Keratinocyte (primary cell): ENCODE measurements around the gene MTRF1. TPM values are rescaled to one million over a fixed set of nuclear protein-coding genes. Genes with fewer than 3 reads are reported as not detected.

Experiments
- DNase-seq: peaks from one replicate; pipeline ENCODE4 v3.0.0-alpha.2; 2011; ENCODE audit warnings: low read depth, missing footprints, low spot score
- FAIRE-seq: peaks from 2 replicates; lab custom pipeline; 2011; peaks lifted over from hg19 to GRCh38; lab: Jason Lieb, UNC
- H2AFZ ChIP-seq: 2 replicates; pipeline ENCODE4 v1.6.0; 2012; ENCODE audit warnings: low read length, control low read depth, inconsistent platforms; ENCODE audit not compliant: control insufficient read depth
- H3K27ac ChIP-seq: 2 replicates; pipeline ENCODE4 v1.5.1; 2011; ENCODE audit warnings: low read length; ENCODE audit not compliant: control insufficient read depth, insufficient read depth
- H3K27me3 ChIP-seq: 3 replicates; pipeline ENCODE4 v1.6.0; 2011; ENCODE audit warnings: low read length; ENCODE audit not compliant: control insufficient read depth, insufficient read depth; ENCODE audit errors: extremely low read depth
- H3K36me3 ChIP-seq, 2 experiments: 2 replicates in 1 of 2; 3 replicates in 1 of 2; pipeline ENCODE4 v1.5.1; 2011; ENCODE audit warnings: low read length in 2 of 2, mild to moderate bottlenecking in 1 of 2; ENCODE audit not compliant: control insufficient read depth in 2 of 2, insufficient read depth in 2 of 2; ENCODE audit errors: extremely low read depth in 1 of 2
- H3K4me1 ChIP-seq: 3 replicates; pipeline ENCODE4 v1.5.1; 2011; ENCODE audit warnings: low read length; ENCODE audit not compliant: control insufficient read depth, insufficient read depth; ENCODE audit errors: extremely low read depth
- H3K4me2 ChIP-seq: 3 replicates; pipeline ENCODE4 v1.6.0; 2011; ENCODE audit warnings: low read depth, low read length; ENCODE audit not compliant: control insufficient read depth, insufficient read depth; ENCODE audit errors: extremely low read depth
- H3K4me3 ChIP-seq, 3 experiments: fragments of 200-600 bp in 1 of 3; sonication (generic) in 1 of 3; 2 replicates in 2 of 3; 3 replicates in 1 of 3; pipeline ENCODE4 v1.5.1; 2011 to 2016; ENCODE audit warnings: low read length in 3 of 3, mild to moderate bottlenecking in 3 of 3, control low read depth in 2 of 3, inconsistent platforms in 1 of 3, low read depth in 1 of 3, mixed read lengths in 1 of 3, mixed run types in 1 of 3, moderate library complexity in 1 of 3; ENCODE audit not compliant: control insufficient read depth in 2 of 3, insufficient read depth in 2 of 3; ENCODE audit errors: extremely low read depth in 1 of 3
- H3K79me2 ChIP-seq: 2 replicates; pipeline ENCODE4 v1.6.0; 2012; ENCODE audit warnings: low read length; ENCODE audit not compliant: control insufficient read depth, insufficient read depth
- H3K9ac ChIP-seq: 3 replicates; pipeline ENCODE4 v1.6.0; 2011; ENCODE audit warnings: low read length; ENCODE audit not compliant: control insufficient read depth, insufficient read depth; ENCODE audit errors: extremely low read depth
- H3K9me1 ChIP-seq: 3 replicates; pipeline ENCODE4 v1.6.0; 2011; ENCODE audit warnings: low read length; ENCODE audit not compliant: control insufficient read depth, insufficient read depth; ENCODE audit errors: extremely low read depth
- H3K9me3 ChIP-seq: 2 replicates; pipeline ENCODE4 v1.5.1; 2012; ENCODE audit warnings: low read depth, low read length; ENCODE audit not compliant: control insufficient read depth
- H4K20me1 ChIP-seq: 3 replicates; pipeline ENCODE4 v1.6.0; 2011; ENCODE audit warnings: low read length; ENCODE audit not compliant: control insufficient read depth, insufficient read depth; ENCODE audit errors: extremely low read depth
- EZH2 ChIP-seq: IDR thresholded peaks from one replicate; pipeline ENCODE4 v1.6.1; 2012; ENCODE audit warnings: inconsistent platforms, mild to moderate bottlenecking, low read length, moderate library complexity
- dilution Hi-C: fragments of 300-500 bp; cut with MboI; formaldehyde crosslinking; loops from one replicate; pipeline ENCODE4 v1.7.0; 2020; ENCODE audit warnings: low sequenced_read_pairs; ENCODE audit not compliant: extremely low pct_ligation_motif_present
- polyA plus RNA-seq, 5 experiments: library from polyadenylated mRNA; depleted of rRNA in 3 of 5; stranded (reverse) in 3 of 5; stranded (forward) in 1 of 5; unstranded in 1 of 5; fragments of >200 nt; gene quantifications; 1 replicate in 1 of 5; 2 replicates in 3 of 5; 3 replicates in 1 of 5; pipeline versions ENCODE4 v1.2.1 to v1.2.3, GENCODE V29; 2011 to 2012; ENCODE audit warnings: missing spikeins in 2 of 5, low read depth in 1 of 5, low replicate concordance in 1 of 5
- TF ChIP-seq, protein P1 (sequence below), 3 experiments: IDR thresholded peaks in 1 of 3; conservative IDR thresholded peaks in 1 of 3; optimal IDR thresholded peaks in 1 of 3; 2 replicates in 2 of 3; 3 replicates in 1 of 3; pipeline versions ENCODE3 to v1.5.1; 2011; ENCODE audit warnings: low read length in 3 of 3, mild to moderate bottlenecking in 3 of 3, moderate library complexity in 2 of 3, control low read depth in 1 of 3, inconsistent platforms in 1 of 3; ENCODE audit not compliant: insufficient read depth in 2 of 3; ENCODE audit errors: extremely low read depth in 1 of 3

MTRF1 gene
- polyA plus RNA-seq, 1 donor (not counting 4 experiments of a cell fraction or from before 2014, with no cell fraction given), result 16.9 TPM

GRCh38 chr13:41199526-41199925 is 63.9 kb downstream of the MTRF1 start:
- DNase-seq (no peak), FAIRE-seq (no peak)
- no peaks in the 10 kb centered on the region for H3K36me3 ChIP-seq
- no peaks in the 10 kb centered on the region for H3K9me1 ChIP-seq
- no peak overlapping the region for H3K4me3 ChIP-seq
- no peak overlapping the region for H3K27ac ChIP-seq
- no peak overlapping the region for H3K4me2 ChIP-seq
- H3K9ac ChIP-seq, result no peak overlapping the region
- TF ChIP-seq, protein P1, sequence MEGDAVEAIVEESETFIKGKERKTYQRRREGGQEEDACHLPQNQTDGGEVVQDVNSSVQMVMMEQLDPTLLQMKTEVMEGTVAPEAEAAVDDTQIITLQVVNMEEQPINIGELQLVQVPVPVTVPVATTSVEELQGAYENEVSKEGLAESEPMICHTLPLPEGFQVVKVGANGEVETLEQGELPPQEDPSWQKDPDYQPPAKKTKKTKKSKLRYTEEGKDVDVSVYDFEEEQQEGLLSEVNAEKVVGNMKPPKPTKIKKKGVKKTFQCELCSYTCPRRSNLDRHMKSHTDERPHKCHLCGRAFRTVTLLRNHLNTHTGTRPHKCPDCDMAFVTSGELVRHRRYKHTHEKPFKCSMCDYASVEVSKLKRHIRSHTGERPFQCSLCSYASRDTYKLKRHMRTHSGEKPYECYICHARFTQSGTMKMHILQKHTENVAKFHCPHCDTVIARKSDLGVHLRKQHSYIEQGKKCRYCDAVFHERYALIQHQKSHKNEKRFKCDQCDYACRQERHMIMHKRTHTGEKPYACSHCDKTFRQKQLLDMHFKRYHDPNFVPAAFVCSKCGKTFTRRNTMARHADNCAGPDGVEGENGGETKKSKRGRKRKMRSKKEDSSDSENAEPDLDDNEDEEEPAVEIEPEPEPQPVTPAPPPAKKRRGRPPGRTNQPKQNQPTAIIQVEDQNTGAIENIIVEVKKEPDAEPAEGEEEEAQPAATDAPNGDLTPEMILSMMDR (optimal IDR thresholded peaks at IDR 0.05 in 1 of 3, IDR thresholded peaks at IDR 0.05 in 1 of 3, conservative IDR thresholded peaks at IDR 0.05 in 1 of 3; ENCODE audit: extremely low read depth in 1 of 3, insufficient read depth in 2 of 3, low read length in 3 of 3), result no peak
- no peak for TF ChIP-seq EZH2
- H3K9me3 ChIP-seq, result no peaks in the 10 kb centered on the region
- dilution Hi-C loops, result no loop called here
- no peaks in the 10 kb centered on the region for H3K79me2 ChIP-seq
- no peak overlapping the region for H2AFZ ChIP-seq
- no peaks in the 10 kb centered on the region for H4K20me1 ChIP-seq
- no peaks in the 10 kb centered on the region for H3K27me3 ChIP-seq
- H3K4me1 ChIP-seq, result no peaks in the 10 kb centered on the region

GRCh38 chr13:41199079-41199478 is 64.3 kb downstream of the MTRF1 start:
- Histone ChIP-seq H3K36me3 (no peaks in the 10 kb centered on the region), H3K9ac (no peak overlapping the region), H3K27ac (no peak overlapping the region), H3K9me3 (no peaks in the 10 kb centered on the region), H3K4me3 (no peak overlapping the region), H2AFZ (no peak overlapping the region), H3K79me2 (no peaks in the 10 kb centered on the region), H4K20me1 (no peaks in the 10 kb centered on the region), H3K9me1 (no peaks in the 10 kb centered on the region), H3K27me3 (no peaks in the 10 kb centered on the region), H3K4me2 (no peak overlapping the region), H3K4me1 (no peaks in the 10 kb centered on the region)
- FAIRE-seq (no peak), DNase-seq (no peak)
- dilution Hi-C loops, result no loop called here
- no peak for TF ChIP-seq EZH2
- TF ChIP-seq, protein P1 (optimal IDR thresholded peaks at IDR 0.05 in 1 of 3, IDR thresholded peaks at IDR 0.05 in 1 of 3, conservative IDR thresholded peaks at IDR 0.05 in 1 of 3; ENCODE audit: extremely low read depth in 1 of 3, insufficient read depth in 2 of 3, low read length in 3 of 3), result no peak
